OCI-LY3 (cell line): ENCODE results near the gene LILRB5.
"Not testable (repeated sequence)": the region's sequence is repeated elsewhere in the genome, so short reads cannot be mapped to it uniquely, and the experiment has no call there.

ENCODE experiments used
- CTCF ChIP-seq: fragments of 200-600, 300-600 bp; sonication (generic); IDR thresholded peaks from 2 replicates; pipeline ENCODE4 v1.5.1; 2014; ENCODE audit warnings: antibody characterized with exemption, low read length, low read depth
- EZH2phosphoT487 ChIP-seq: fragments of 200-600 bp; shearing (Covaris generic); IDR thresholded peaks from 2 replicates; pipeline ENCODE4 v1.6.1; 2018; ENCODE audit warnings: antibody characterized with exemption, mixed run types, low read depth

DNA sequence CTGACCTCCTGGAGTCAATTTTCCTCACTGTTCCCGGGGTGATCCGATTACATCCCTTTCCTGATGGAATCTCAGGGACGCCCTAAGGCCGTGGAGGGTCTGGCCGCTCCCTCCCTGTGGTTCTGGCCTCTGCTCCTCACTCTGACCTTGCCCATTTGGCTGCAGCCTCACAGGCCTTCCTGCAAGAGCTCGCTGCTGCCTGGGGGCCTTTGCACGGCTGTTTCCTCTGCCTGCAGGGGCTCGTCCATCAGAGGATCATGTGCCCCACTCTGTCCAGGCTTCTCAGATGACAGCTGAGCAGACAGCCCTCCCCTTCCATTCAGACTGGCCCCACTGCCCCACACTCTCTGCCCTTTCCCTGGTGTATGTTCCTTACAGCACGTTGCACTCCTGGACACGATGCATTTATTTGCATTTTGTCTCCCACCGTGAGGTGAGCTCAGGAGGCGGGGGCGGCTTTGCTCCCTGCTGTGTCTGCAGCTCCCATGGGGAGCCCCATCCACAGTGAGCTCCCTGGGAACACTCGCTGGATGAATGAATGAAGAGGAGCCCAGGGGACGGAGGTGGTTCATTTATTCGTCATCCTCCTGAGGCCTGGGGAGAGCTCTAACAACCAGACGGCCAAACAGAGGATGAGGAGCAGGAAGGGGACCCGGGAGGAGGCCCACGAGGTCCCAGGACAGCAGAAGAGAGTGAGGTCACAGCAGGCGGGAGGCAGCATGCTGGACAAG is 39.4 kb downstream of the LILRB5 start:
- not testable (repeated sequence) for TF ChIP-seq CTCF, EZH2phosphoT487
